Thyroid gland (tissue), 4 donors: ENCODE data around the gene ZNF467.

Source experiments
- POLR2A ChIP-seq, 2 donors: fragments of 450-650 bp; IDR thresholded peaks; one replicate each; pipeline ENCODE4 v1.6.1; 2017; ENCODE audit warnings: antibody characterized with exemption in 2 of 2, mild to moderate bottlenecking in 2 of 2, moderate library complexity in 1 of 2
- TF ChIP-seq, protein P1 (sequence below), 6 experiments: fragments of 200-600 bp in 3 of 6; fragments of 450-650 bp in 3 of 6; sonication (generic) in 3 of 6; IDR thresholded peaks; one replicate each; pipeline ENCODE4 v1.5.1; 2016 to 2019; ENCODE audit warnings: antibody characterized with exemption in 6 of 6, mild to moderate bottlenecking in 2 of 6, inconsistent platforms in 1 of 6, moderate library complexity in 1 of 6

- TF ChIP-seq POLR2A (IDR thresholded peaks at IDR 0.05): no peak
- TF ChIP-seq, protein P1, sequence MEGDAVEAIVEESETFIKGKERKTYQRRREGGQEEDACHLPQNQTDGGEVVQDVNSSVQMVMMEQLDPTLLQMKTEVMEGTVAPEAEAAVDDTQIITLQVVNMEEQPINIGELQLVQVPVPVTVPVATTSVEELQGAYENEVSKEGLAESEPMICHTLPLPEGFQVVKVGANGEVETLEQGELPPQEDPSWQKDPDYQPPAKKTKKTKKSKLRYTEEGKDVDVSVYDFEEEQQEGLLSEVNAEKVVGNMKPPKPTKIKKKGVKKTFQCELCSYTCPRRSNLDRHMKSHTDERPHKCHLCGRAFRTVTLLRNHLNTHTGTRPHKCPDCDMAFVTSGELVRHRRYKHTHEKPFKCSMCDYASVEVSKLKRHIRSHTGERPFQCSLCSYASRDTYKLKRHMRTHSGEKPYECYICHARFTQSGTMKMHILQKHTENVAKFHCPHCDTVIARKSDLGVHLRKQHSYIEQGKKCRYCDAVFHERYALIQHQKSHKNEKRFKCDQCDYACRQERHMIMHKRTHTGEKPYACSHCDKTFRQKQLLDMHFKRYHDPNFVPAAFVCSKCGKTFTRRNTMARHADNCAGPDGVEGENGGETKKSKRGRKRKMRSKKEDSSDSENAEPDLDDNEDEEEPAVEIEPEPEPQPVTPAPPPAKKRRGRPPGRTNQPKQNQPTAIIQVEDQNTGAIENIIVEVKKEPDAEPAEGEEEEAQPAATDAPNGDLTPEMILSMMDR (IDR thresholded peaks at IDR 0.05): no peak
Observed at GRCh38 chr7:149817301-149817771, 43.9 kb upstream of the ZNF467 start.
